ENCODE measurements around the gene SLAMF7. TPM values are rescaled to one million over a fixed set of nuclear protein-coding genes. Genes with fewer than 3 reads are reported as not detected.

SLAMF7 gene
- total and polyA plus RNA-seq, 3 experiments from 2014 or later = 79.5 to 165 (median 97.4) TPM

DNA sequence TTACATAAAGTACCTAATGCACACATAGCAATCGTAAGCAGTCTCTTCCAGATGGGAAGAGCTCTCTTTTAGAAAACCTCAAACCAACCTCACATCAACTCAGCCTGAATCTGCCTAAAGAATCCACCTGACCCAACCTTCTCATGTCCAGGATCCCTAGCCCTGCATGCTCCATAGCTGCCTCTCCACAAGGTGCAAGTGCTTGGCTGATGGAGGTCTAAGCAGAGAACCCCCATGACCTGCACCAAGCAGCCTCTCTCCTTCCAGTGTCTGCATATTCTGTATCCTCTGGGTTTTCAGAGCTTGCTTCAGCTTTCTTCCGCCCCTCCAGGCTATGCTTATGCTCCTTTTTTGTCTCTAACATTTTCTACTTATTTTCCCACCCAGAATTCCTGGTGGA, 59.4 kb downstream of the SLAMF7 start:
- peaks cover 17 to 64% (median 28%) of the 10 kb centered on the region in 3 donors for H3K36me3 Mint-ChIP-seq
- POLR2A ChIA-PET = interaction anchor here (0.7 to 1.8 kb wide), 4 partner anchors 23 to 42 kb away, joined by 3 to 5 read pairs (median 4); no protein-coding TSS in a partner anchor
- peak overlapping the region; percentile 80 for H3K4me3 ChIP-seq (ENCODE audit: low read length)

DNA sequence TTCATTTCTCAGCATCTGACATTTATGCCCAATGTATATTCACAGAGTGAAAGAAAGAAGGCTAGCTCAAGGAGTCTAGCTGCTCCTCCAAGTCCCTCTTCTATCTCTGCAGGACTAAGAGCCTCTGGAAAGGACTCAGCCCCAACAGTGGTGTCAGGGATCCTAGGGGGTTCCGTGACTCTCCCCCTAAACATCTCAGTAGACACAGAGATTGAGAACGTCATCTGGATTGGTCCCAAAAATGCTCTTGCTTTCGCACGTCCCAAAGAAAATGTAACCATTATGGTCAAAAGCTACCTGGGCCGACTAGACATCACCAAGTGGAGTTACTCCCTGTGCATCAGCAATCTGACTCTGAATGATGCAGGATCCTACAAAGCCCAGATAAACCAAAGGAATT, 60.6 kb downstream of the SLAMF7 start:
- Mint-ChIP-seq H3K27ac (peak overlapping the region; percentile 92 to 98 (median 97)), H3K9me3 (no peaks in the 10 kb centered on the region), H3K4me1 (peaks cover 71 to 88% (median 86%) of the 10 kb centered on the region in 3 donors), H3K27me3 (no peaks in the 10 kb centered on the region), H3K36me3 (peaks cover 25 to 76% (median 30%) of the 10 kb centered on the region in 3 donors), H3K4me3 (peak overlapping the region; percentile 96 to 99 (median 97))
- H3K4me1 ChIP-seq (ENCODE audit: insufficient read depth, low read length) = peaks cover 54% of the 10 kb centered on the region
- H3K36me3 ChIP-seq (ENCODE audit: insufficient read depth, low read length) = peaks cover 3% of the 10 kb centered on the region
- H3K4me3 ChIP-seq (ENCODE audit: low read length) = peak overlapping the region; percentile 80
- no peak overlapping the region for H3K27ac ChIP-seq (ENCODE audit: low read depth, low read length)
- POLR2A ChIA-PET = no interaction called here
- H3K9me3 ChIP-seq (ENCODE audit: low read length) = no peaks in the 10 kb centered on the region
- no peak for DNase-seq
- no peaks in the 10 kb centered on the region for H3K27me3 ChIP-seq (ENCODE audit: insufficient read depth, low read length, poor library complexity, severe bottlenecking)
- CTCF ChIA-PET = interaction anchor here (1.1 to 5.0 kb wide), 5 partner anchors 20 to 152 kb away, joined by 3 to 21 read pairs (median 4); no protein-coding TSS in a partner anchor

More for the DNA sequence above, 59.4 kb downstream of the SLAMF7 start:
- Histone ChIP-seq H3K4me1 (ENCODE audit: insufficient read depth, low read length) (peaks cover 48% of the 10 kb centered on the region), H3K9me3 (ENCODE audit: low read length) (no peaks in the 10 kb centered on the region), H3K27ac (ENCODE audit: low read depth, low read length) (peak overlapping the region; percentile 27), H3K36me3 (ENCODE audit: insufficient read depth, low read length) (peaks cover 3% of the 10 kb centered on the region), H3K27me3 (ENCODE audit: insufficient read depth, low read length, poor library complexity, severe bottlenecking) (no peaks in the 10 kb centered on the region)
- no peaks in the 10 kb centered on the region for H3K27me3 Mint-ChIP-seq
- no peak for DNase-seq
- peaks cover 67 to 81% (median 76%) of the 10 kb centered on the region in 3 donors for H3K4me1 Mint-ChIP-seq
- peak overlapping the region; percentile 96 to 99 (median 97) for H3K4me3 Mint-ChIP-seq
- peak overlapping the region; percentile 92 to 98 (median 97) for H3K27ac Mint-ChIP-seq
- no peaks in the 10 kb centered on the region for H3K9me3 Mint-ChIP-seq
- CTCF ChIA-PET = interaction anchor here (1.0 to 5.0 kb wide), 8 partner anchors 11 to 117 kb away, joined by 3 to 21 read pairs (median 4); partner anchors contain the start of gene SLAMF7

DNA sequence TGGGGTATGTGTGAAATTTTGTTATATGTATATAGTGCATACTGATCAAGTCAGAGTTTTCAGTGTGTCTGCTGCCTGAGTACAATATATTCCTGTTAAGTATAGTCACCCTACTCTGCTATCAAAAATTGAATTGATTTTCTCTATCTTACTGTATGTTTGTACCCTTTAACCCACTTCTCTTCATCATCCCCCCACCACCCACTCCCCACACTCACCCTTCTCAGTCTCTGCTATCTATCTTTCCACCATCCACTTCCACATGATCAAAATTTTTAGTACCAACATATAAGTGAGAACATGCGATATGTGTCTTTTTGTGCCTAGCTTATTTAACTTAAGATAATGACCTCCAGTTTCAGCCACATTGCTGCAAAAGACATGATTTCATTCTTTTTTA, 61.1 kb downstream of the SLAMF7 start:
- Mint-ChIP-seq H3K4me1 (peaks cover 72 to 88% (median 86%) of the 10 kb centered on the region in 3 donors), H3K27me3 (no peaks in the 10 kb centered on the region), H3K9me3 (peaks cover 0 to under 1% (median 0%) of the 10 kb centered on the region in 5 donors), H3K27ac (peak overlapping the region; percentile 92 to 98 (median 97)), H3K36me3 (peaks cover 30 to 81% (median 33%) of the 10 kb centered on the region in 3 donors), H3K4me3 (peak overlapping the region; percentile 96 to 99 (median 97))
- no peak overlapping the region for H3K27ac ChIP-seq (ENCODE audit: low read depth, low read length)
- no peaks in the 10 kb centered on the region for H3K27me3 ChIP-seq (ENCODE audit: insufficient read depth, low read length, poor library complexity, severe bottlenecking)
- peaks cover 3% of the 10 kb centered on the region for H3K36me3 ChIP-seq (ENCODE audit: insufficient read depth, low read length)
- H3K9me3 ChIP-seq (ENCODE audit: low read length) = no peaks in the 10 kb centered on the region
- POLR2A ChIA-PET = no interaction called here
- H3K4me1 ChIP-seq (ENCODE audit: insufficient read depth, low read length) = peaks cover 54% of the 10 kb centered on the region
- peak overlapping the region; percentile 80 for H3K4me3 ChIP-seq (ENCODE audit: low read length)
- CTCF ChIA-PET = interaction anchor here (1.1 to 5.0 kb wide), 5 partner anchors 21 to 151 kb away, joined by 3 to 21 read pairs (median 4); no protein-coding TSS in a partner anchor
- no peak for DNase-seq

DNA sequence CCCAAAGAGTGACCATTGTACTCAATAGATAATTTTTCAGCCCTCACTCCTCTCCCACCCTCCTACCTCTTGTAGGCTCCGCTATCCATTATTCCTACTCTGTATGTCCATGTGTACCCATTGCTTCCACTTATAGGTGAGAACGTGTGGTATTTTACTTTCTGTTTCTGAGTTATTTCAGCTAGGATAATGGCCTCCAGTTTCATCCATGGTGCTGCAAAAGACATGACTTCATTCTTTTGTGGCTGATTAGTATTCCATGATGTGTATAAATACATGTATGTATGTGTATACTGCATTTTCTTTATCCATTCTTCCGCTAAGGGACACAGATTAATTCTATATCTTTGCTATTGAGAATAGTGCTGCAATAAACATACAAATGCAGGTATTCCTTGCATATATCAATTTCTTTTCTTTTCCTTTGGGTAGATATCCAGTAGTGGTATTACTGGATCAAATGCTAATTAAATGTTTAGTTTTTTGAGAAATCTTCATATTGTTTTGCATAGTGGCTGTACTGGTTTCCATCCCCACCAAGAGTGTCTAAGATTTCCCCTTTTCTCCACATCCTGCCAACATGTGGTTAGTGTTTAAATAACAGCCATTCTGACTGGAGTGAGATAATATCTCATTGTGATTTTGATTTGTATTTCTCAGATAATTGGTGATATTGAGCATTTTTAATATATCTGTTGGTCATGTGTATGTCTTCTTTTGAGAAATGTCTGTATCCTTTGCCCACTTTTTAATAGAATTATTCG, 61.8 kb downstream of the SLAMF7 start:
- CTCF ChIA-PET = interaction anchor here (1.4 to 1.5 kb wide), 2 partner anchors 52 to 151 kb away, joined by 3 read pairs; no protein-coding TSS in a partner anchor
- Histone ChIP-seq H3K4me3 (ENCODE audit: low read length) (peak overlapping the region; percentile 80), H3K4me1 (ENCODE audit: insufficient read depth, low read length) (peaks cover 55% of the 10 kb centered on the region), H3K36me3 (ENCODE audit: insufficient read depth, low read length) (peaks cover 4% of the 10 kb centered on the region), H3K27me3 (ENCODE audit: insufficient read depth, low read length, poor library complexity, severe bottlenecking) (no peaks in the 10 kb centered on the region), H3K27ac (ENCODE audit: low read depth, low read length) (peak overlapping the region; percentile 32), H3K9me3 (ENCODE audit: low read length) (no peaks in the 10 kb centered on the region)
- Mint-ChIP-seq H3K4me1 (peaks cover 69 to 88% (median 86%) of the 10 kb centered on the region in 3 donors), H3K9me3 (peaks cover 0 to 4% (median 2%) of the 10 kb centered on the region in 5 donors), H3K36me3 (peaks cover 35 to 87% (median 36%) of the 10 kb centered on the region in 3 donors), H3K4me3 (peak overlapping the region; percentile 96 to 99 (median 97)), H3K27ac (peak overlapping the region; percentile 25 to 98 (median 88)), H3K27me3 (no peaks in the 10 kb centered on the region)
- DNase-seq = peak in 2 of 5 donors; percentile 41 to 58
- POLR2A ChIA-PET = no interaction called here

DNA sequence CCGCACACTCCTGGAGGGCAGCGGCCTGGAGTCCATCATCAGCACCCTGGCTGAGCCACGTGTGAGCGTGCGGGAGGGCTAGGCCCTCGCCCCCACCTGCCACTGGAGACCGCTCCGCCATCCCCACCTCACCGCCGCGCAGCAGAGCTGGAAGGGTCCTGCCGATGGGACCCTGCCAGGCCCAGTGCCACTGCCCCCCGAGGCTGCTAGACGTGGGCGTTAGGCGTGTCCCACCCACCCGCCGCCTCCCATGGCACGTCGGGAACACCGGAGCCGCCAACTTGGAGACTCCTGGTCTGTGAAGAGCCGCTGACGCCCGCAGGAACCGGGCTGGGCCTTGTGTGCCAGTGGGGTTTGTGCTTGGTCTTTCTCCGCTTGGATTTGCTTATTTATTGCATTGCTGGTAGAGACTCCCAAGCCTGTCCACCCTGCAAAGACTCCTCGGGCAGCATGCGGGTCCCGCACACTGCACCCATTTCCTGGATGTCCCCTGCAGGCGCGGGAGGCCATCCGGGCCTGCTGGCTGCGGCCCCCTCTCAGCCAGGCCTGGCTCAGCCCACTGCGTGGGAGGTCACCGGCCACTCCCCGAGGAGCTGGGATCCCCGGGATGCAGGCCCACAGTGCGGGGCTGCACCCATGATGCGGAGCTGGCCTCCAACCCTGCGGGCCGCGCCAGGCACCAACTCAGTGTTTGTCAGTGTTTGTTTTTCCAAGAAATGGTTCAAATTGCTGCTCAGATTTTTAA, 63.0 kb downstream of the SLAMF7 start:
- no peaks in the 10 kb centered on the region for H3K9me3 ChIP-seq (ENCODE audit: low read length)
- Mint-ChIP-seq H3K4me1 (peaks cover 77 to 94% (median 94%) of the 10 kb centered on the region in 3 donors), H3K36me3 (peaks cover 43 to 88% (median 48%) of the 10 kb centered on the region in 3 donors), H3K4me3 (peak overlapping the region in 4 of 7 donors; percentile 96 to 98 (median 98)), H3K27ac (peak overlapping the region in 1 of 8 donors; percentile 98), H3K27me3 (no peaks in the 10 kb centered on the region), H3K9me3 (peaks cover 4 to 14% (median 12%) of the 10 kb centered on the region in 5 donors)
- H3K36me3 ChIP-seq (ENCODE audit: insufficient read depth, low read length) = peaks cover 12% of the 10 kb centered on the region
- H3K4me3 ChIP-seq (ENCODE audit: low read length) = no peak overlapping the region
- ChIA-PET POLR2A (no interaction called here), CTCF (no interaction called here)
- H3K27me3 ChIP-seq (ENCODE audit: insufficient read depth, low read length, poor library complexity, severe bottlenecking) = no peaks in the 10 kb centered on the region
- no peak for DNase-seq
- H3K4me1 ChIP-seq (ENCODE audit: insufficient read depth, low read length) = peaks cover 56% of the 10 kb centered on the region
- H3K27ac ChIP-seq (ENCODE audit: low read depth, low read length) = no peak overlapping the region

Other genes starting within 250 kb of the SLAMF7 start
- gene SLAMF6, start 216.0 kb upstream of the SLAMF7 start, total RNA-seq = 10 to 100 TPM; 28.3 to 30.7 TPM
- 201 TPM for gene SLAMF6, start 216.0 kb upstream of the SLAMF7 start, polyA plus RNA-seq
- gene CD84, start 159.8 kb upstream of the SLAMF7 start, total RNA-seq = 10 to 100 TPM; 25.1 to 27.6 TPM
- 58.1 TPM for gene CD84, start 159.8 kb upstream of the SLAMF7 start, polyA plus RNA-seq
- 10 to 100 TPM; 74.0 to 75.0 TPM for gene SLAMF1, start 92.2 kb upstream of the SLAMF7 start, total RNA-seq
- gene SLAMF1, start 92.2 kb upstream of the SLAMF7 start, polyA plus RNA-seq = 48.5 TPM
- gene CD48, start 27.4 kb upstream of the SLAMF7 start, total RNA-seq = 100 to 1,000 TPM; 224 to 234 TPM
- 250 TPM for gene CD48, start 27.4 kb upstream of the SLAMF7 start, polyA plus RNA-seq
- 10 to 100 TPM; 16.4 to 16.5 TPM for gene LY9, start 56.9 kb downstream of the SLAMF7 start, total RNA-seq
- gene LY9, start 56.9 kb downstream of the SLAMF7 start, polyA plus RNA-seq = 206 TPM
- 1 to 10 TPM; 1.8 to 1.9 TPM for gene CD244, start 123.6 kb downstream of the SLAMF7 start, total RNA-seq
- gene CD244, start 123.6 kb downstream of the SLAMF7 start, polyA plus RNA-seq = 40.7 TPM
- gene ITLN1, start 145.9 kb downstream of the SLAMF7 start, total RNA-seq = not detected
- gene ITLN1, start 145.9 kb downstream of the SLAMF7 start, polyA plus RNA-seq = not detected
- not detected for gene ITLN2, start 215.6 kb downstream of the SLAMF7 start, total RNA-seq
- gene ITLN2, start 215.6 kb downstream of the SLAMF7 start, polyA plus RNA-seq = not detected